ENCODE results near the gene CDCP2.

DNA sequence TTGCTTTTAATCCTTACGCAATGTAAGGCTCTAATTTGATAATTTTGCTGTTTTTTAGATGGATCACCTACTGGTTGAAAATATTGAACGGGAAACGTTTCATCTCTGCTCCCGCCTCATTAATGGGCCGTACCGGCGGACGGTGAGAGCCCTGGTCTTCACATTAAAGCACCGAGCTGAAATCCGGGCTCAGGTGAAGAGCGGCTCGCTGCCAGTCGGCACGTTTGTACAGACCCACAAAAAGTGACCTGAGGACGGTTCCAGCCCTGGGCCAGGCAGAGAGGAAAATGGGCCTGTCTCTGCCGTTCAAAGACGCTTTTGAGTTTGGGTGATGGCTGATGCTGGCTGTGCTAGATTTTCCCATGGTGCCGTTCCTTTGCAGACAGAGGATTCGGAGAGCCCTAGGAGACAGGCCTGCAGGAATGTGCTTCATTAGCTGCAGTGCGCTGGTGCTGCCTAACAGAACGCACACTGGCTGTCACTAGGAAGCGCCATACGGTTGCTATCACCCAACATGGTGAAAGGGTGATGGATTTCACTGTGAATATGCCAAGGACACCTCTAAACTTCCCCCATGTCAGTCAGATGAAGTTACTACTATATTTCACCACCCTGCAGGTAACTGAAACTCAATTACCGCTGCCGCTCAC, 56.4 kb downstream of the CDCP2 start:
- TF ChIP-seq ZNF274 (IDR thresholded peaks at IDR 0.05; ENCODE audit: low read depth, low read length) = no peak
- no peak for TF ChIP-seq YY1 (IDR thresholded peaks at IDR 0.05; ENCODE audit: insufficient read depth, insufficient read length)
- TF ChIP-seq SUZ12 (IDR thresholded peaks at IDR 0.05; ENCODE audit: extremely low read depth, insufficient read depth, insufficient read length) = no peak

All from NT2/D1 (cell line).